Upper lobe of right lung (tissue), 1 donor: ENCODE data around the gene FZD2. TPM values are rescaled to one million over a fixed set of nuclear protein-coding genes. Genes with fewer than 3 reads are reported as not detected.

Experiments
- ATAC-seq: fragments of 200-7000 bp; cut with Tn5 transposase; one replicate; pipeline ENCODE4 v1.9.1; 2020; ENCODE audit warnings: mild to moderate bottlenecking, moderate library complexity
- DNase-seq: peaks from one replicate; pipeline ENCODE4 v3.0.0-alpha.2; 2020
- H3K27ac ChIP-seq: fragments of 200-600 bp; one replicate; pipeline ENCODE4 v1.8.0; 2022
- H3K27me3 ChIP-seq: fragments of 200-600 bp; one replicate; pipeline ENCODE4 v1.8.0; 2022; ENCODE audit warnings: mild to moderate bottlenecking
- H3K36me3 ChIP-seq: fragments of 200-600 bp; one replicate; pipeline ENCODE4 v1.8.0; 2022
- H3K4me1 ChIP-seq: fragments of 200-600 bp; one replicate; pipeline ENCODE4 v1.8.0; 2022
- H3K4me3 ChIP-seq: fragments of 200-600 bp; one replicate; pipeline ENCODE4 v1.8.0; 2022; ENCODE audit warnings: mild to moderate bottlenecking
- H3K9me3 ChIP-seq: fragments of 200-600 bp; one replicate; pipeline ENCODE4 v1.8.0; 2022
- intact Hi-C: fragments of 100-400 bp; cut with DNase I; formaldehyde crosslinking; loops from one replicate; pipeline ENCODE4 v1.11.0; 2022
- total RNA-seq: library from RNA; stranded (reverse); fragmentation: NEBNext Ultra II Directional; extraction: Animal tissue kit (Norgen Biotek cat#: 25700); gene quantifications from one replicate; pipeline ENCODE4 v1.2.1, GENCODE V29; 2021
- TF ChIP-seq, protein P1 (sequence below): fragments of 200-600 bp; IDR thresholded peaks from one replicate; pipeline ENCODE4 v1.8.0; 2022; ENCODE audit warnings: antibody characterized with exemption
- donor health status: DM: no; HTN: yes; CAD: no; lungs with severe emphysema.

Gene FZD2
- total RNA-seq, 1 donor from 2014 or later = 8.7 TPM

DNA sequence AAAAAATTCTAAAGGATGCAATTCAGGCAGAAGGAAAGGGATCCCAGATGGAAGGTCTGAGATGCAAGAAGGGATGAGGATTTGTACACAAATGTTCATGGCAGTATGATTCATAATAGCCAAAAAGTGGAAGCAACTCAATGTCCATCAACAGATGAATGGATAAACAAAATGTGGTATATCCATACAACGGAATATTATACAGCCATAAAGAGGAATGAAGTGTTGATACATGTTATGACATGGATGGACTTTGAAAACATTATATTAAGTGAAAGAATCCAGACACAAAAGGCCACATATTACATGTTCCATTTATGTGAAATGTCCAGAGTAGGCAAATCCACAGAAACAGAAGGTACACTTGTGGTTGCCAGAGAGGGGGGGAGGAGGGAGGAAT is 30.2 kb upstream of the FZD2 start:
- H3K4me1 ChIP-seq = no peaks in the 10 kb centered on the region
- no peak overlapping the region for H3K4me3 ChIP-seq
- peaks cover 12% of the 10 kb centered on the region for H3K27me3 ChIP-seq
- no peak for ATAC-seq
- no peaks in the 10 kb centered on the region for H3K9me3 ChIP-seq
- no peak overlapping the region for H3K27ac ChIP-seq
- no peak for DNase-seq
- no peaks in the 10 kb centered on the region for H3K36me3 ChIP-seq
- intact Hi-C loops = no loop called here
- TF ChIP-seq, protein P1, sequence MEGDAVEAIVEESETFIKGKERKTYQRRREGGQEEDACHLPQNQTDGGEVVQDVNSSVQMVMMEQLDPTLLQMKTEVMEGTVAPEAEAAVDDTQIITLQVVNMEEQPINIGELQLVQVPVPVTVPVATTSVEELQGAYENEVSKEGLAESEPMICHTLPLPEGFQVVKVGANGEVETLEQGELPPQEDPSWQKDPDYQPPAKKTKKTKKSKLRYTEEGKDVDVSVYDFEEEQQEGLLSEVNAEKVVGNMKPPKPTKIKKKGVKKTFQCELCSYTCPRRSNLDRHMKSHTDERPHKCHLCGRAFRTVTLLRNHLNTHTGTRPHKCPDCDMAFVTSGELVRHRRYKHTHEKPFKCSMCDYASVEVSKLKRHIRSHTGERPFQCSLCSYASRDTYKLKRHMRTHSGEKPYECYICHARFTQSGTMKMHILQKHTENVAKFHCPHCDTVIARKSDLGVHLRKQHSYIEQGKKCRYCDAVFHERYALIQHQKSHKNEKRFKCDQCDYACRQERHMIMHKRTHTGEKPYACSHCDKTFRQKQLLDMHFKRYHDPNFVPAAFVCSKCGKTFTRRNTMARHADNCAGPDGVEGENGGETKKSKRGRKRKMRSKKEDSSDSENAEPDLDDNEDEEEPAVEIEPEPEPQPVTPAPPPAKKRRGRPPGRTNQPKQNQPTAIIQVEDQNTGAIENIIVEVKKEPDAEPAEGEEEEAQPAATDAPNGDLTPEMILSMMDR = no peak

DNA sequence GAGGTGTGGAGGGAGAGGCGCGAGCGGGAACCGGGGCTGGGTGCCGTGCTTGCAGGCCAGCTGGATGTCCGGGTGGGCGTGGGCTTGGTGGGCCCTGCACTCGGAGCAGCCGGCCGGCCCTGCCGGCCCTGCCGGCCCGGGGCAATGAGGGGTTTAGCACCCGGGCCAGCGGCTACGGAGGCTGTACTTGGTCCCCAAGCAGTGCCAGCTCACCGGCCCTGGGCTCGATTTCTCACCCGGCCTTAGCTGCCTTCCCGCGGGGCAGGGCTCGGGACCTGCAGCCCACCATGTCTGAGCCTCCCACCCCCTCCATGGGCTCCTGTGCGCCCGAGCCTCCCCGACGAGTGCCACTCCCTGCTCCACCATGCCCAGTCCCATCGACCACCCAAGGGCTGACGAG is 29.3 kb upstream of the FZD2 start:
- Histone ChIP-seq H3K9me3 (no peaks in the 10 kb centered on the region), H3K27me3 (peaks cover 12% of the 10 kb centered on the region), H3K4me1 (no peaks in the 10 kb centered on the region), H3K36me3 (no peaks in the 10 kb centered on the region), H3K27ac (no peak overlapping the region), H3K4me3 (no peak overlapping the region)
- intact Hi-C loops = no loop called here
- TF ChIP-seq, protein P1 = no peak
- ATAC-seq (no peak), DNase-seq (no peak)

- Histone ChIP-seq H3K4me3 (no peak overlapping the region), H3K27ac (no peak overlapping the region), H3K36me3 (no peaks in the 10 kb centered on the region), H3K9me3 (no peaks in the 10 kb centered on the region), H3K27me3 (peaks cover 12% of the 10 kb centered on the region), H3K4me1 (peaks cover 9% of the 10 kb centered on the region)
- TF ChIP-seq, protein P1 = no peak
- DNase-seq (no peak), ATAC-seq (no peak)
- intact Hi-C loops = loop anchor here (5.0 kb wide), 1 partner anchor 112 kb away; no protein-coding TSS in a partner anchor
These were observed 27.4 kb upstream of the FZD2 start for GRCh38 chr17:44529864-44530263.

GRCh38 chr17:44530896-44531418 is 26.3 kb upstream of the FZD2 start:
- no peak for ATAC-seq
- H3K36me3 ChIP-seq = no peaks in the 10 kb centered on the region

DNA sequence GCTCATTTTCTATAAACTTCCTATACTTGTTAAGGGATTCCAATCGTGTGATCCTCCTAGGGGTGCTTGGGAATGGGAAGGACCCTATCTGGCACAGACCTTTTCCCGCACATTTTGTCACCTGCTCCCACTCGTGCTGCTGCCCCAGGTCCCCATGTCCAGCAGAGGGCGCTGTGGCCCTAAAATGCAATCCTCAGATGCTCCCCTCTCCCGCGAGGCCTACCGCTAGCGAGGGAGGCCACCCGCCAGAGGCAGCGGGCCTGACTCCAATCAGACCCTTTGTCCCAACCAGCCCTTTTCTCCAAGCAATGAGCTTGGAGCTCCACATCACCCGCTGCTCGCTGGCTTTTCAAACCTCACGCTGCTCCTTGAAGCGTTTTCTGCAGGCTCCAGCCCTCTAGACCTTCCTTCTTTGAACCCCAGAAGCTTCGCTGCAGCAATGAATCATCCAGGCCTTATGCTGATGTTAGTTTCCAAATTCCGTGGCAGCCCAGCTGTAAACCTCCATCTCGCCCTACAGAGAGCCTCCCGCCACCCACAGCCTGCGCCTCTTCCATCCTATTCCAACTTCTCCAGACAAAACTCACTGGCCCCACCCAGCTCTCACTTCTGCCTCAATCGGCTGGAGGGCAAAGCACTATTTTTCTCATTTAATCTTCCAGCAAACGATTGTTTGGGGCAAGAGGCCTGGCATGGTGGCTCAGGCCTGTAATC is 23.6 kb upstream of the FZD2 start:
- TF ChIP-seq, protein P1 = peak; percentile 94
- H3K27ac ChIP-seq = no peak overlapping the region
- peaks cover 9% of the 10 kb centered on the region for H3K4me1 ChIP-seq
- H3K9me3 ChIP-seq = no peaks in the 10 kb centered on the region
- intact Hi-C loops = loop anchor here (5.0 kb wide), 1 partner anchor 109 kb away; no protein-coding TSS in a partner anchor
- H3K36me3 ChIP-seq = no peaks in the 10 kb centered on the region
- ATAC-seq (peak; percentile 96), DNase-seq (peak; percentile 92)
- no peaks in the 10 kb centered on the region for H3K27me3 ChIP-seq
- H3K4me3 ChIP-seq = no peak overlapping the region

More at GRCh38 chr17:44530896-44531418, 26.3 kb upstream of the FZD2 start:
- intact Hi-C loops = loop anchor here (5.0 kb wide), 1 partner anchor 111 kb away; no protein-coding TSS in a partner anchor
- peaks cover 12% of the 10 kb centered on the region for H3K27me3 ChIP-seq
- TF ChIP-seq, protein P1 = no peak
- H3K9me3 ChIP-seq = no peaks in the 10 kb centered on the region
- H3K27ac ChIP-seq = no peak overlapping the region
- peaks cover 9% of the 10 kb centered on the region for H3K4me1 ChIP-seq
- H3K4me3 ChIP-seq = no peak overlapping the region
- DNase-seq = no peak
